ENCODE measurements around the gene ILF3.

DNA sequence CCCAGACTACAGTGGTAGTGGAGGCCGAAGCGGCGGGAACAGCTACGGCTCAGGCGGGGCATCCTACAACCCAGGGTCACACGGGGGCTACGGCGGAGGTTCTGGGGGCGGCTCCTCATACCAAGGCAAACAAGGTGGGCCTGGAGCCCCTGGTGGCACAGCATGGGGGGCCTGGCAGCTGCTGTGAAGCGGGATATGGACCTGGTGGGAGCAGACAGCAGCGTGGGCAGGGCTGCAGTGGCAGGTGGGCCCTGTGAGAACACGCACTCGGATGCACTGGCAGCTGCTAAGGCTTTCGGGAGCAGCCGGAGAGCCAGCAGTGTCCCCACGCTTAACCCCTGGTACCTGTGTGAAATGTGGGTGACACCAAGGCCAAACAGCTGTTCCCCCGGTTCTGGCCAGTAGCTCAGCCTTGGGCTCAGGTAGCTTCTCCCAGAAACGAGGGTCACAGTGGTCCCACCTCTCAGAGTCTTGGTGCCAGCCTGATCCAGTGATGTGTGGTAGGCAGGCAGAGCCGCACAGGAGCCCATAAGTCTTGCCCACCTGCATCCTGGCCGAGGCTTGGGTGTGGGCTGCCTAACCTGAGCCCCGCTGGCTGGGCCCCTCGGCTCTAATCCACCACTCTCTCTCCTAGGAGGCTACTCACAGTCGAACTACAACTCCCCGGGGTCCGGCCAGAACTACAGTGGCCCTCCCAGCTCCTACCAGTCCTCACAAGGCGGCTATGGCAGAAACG is 34.6 kb downstream of the ILF3 start:
- TF ChIP-seq EGR1 (IDR thresholded peaks at IDR 0.05; ENCODE audit: low read depth), result no peak
- no peak for TF ChIP-seq CTCF (IDR thresholded peaks at IDR 0.05 in 2 of 3, conservative IDR thresholded peaks at IDR 0.05 in 1 of 3; ENCODE audit: borderline replicate concordance in 1 of 3, insufficient read depth in 1 of 3, low read depth in 2 of 3, low read length in 2 of 3)
- no peak for TF ChIP-seq EZH2 (IDR thresholded peaks at IDR 0.05)
- TF ChIP-seq ATF3 (IDR thresholded peaks at IDR 0.05), result no peak
- TF ChIP-seq CEBPB (IDR thresholded peaks at IDR 0.05; ENCODE audit: low read depth), result no peak
- no peak; the same call in 1 of the 2 replicates for TF ChIP-seq POLR2AphosphoS5 (IDR thresholded peaks at IDR 0.05; ENCODE audit: low read depth, low read length)
- no peak for TF ChIP-seq POLR2A (IDR thresholded peaks at IDR 0.05; ENCODE audit: borderline replicate concordance, extremely low read depth, insufficient read depth, insufficient read length)
- no peak for TF ChIP-seq YY1 (IDR thresholded peaks at IDR 0.05; ENCODE audit: extremely low read depth, insufficient replicate concordance, low read depth, low read length)
- no peak for TF ChIP-seq EZH2phosphoT487 (IDR thresholded peaks at IDR 0.05; ENCODE audit: borderline replicate concordance)
- TF ChIP-seq ZNF274 (IDR thresholded peaks at IDR 0.05; ENCODE audit: low read depth, low read length), result no peak
- TF ChIP-seq, protein P1, sequence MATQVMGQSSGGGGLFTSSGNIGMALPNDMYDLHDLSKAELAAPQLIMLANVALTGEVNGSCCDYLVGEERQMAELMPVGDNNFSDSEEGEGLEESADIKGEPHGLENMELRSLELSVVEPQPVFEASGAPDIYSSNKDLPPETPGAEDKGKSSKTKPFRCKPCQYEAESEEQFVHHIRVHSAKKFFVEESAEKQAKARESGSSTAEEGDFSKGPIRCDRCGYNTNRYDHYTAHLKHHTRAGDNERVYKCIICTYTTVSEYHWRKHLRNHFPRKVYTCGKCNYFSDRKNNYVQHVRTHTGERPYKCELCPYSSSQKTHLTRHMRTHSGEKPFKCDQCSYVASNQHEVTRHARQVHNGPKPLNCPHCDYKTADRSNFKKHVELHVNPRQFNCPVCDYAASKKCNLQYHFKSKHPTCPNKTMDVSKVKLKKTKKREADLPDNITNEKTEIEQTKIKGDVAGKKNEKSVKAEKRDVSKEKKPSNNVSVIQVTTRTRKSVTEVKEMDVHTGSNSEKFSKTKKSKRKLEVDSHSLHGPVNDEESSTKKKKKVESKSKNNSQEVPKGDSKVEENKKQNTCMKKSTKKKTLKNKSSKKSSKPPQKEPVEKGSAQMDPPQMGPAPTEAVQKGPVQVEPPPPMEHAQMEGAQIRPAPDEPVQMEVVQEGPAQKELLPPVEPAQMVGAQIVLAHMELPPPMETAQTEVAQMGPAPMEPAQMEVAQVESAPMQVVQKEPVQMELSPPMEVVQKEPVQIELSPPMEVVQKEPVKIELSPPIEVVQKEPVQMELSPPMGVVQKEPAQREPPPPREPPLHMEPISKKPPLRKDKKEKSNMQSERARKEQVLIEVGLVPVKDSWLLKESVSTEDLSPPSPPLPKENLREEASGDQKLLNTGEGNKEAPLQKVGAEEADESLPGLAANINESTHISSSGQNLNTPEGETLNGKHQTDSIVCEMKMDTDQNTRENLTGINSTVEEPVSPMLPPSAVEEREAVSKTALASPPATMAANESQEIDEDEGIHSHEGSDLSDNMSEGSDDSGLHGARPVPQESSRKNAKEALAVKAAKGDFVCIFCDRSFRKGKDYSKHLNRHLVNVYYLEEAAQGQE (IDR thresholded peaks at IDR 0.05; ENCODE audit: low read depth), result no peak
- no peak for TF ChIP-seq MAX (IDR thresholded peaks at IDR 0.05)
